Measurements from ENCODE around the gene ARPIN.

ARPIN gene

GRCh38 chr15:89936051-89936785 is 23.5 kb upstream of the ARPIN start:
- no peaks in the 10 kb centered on the region for H3K4me1 ChIP-seq (ENCODE audit: control insufficient read depth, low read length)
- no peaks in the 10 kb centered on the region for H4K20me1 ChIP-seq (ENCODE audit: control insufficient read depth, insufficient read depth, low read depth, low read length)
- no peaks in the 10 kb centered on the region for H3K9me3 ChIP-seq (ENCODE audit: control insufficient read depth, insufficient read depth, low read length)
- no peaks in the 10 kb centered on the region for H3F3A ChIP-seq (ENCODE audit: control insufficient read depth, insufficient read depth)
- no peak for TF ChIP-seq EZH2phosphoT487 (IDR thresholded peaks at IDR 0.05; ENCODE audit: borderline replicate concordance, low read length)
- no peak for TF ChIP-seq CTCF (IDR thresholded peaks at IDR 0.05; ENCODE audit: low read depth, low read length, poor library complexity, severe bottlenecking)
- no peak overlapping the region for H3K4me3 ChIP-seq (ENCODE audit: low read length)
- H3K27ac ChIP-seq (ENCODE audit: low read depth, low read length), result no peak overlapping the region
- H3K36me3 ChIP-seq (ENCODE audit: control insufficient read depth, low read length), result no peaks in the 10 kb centered on the region
- no peaks in the 10 kb centered on the region for H3K9me2 ChIP-seq (replicated peaks; ENCODE audit: control insufficient read depth, low read length)
- H3K27me3 ChIP-seq (ENCODE audit: control insufficient read depth, low read length), result peaks cover 21% of the 10 kb centered on the region
- no peaks in the 10 kb centered on the region for H3K79me2 ChIP-seq (ENCODE audit: control insufficient read depth, low read length)
- no peak overlapping the region for H3K4me2 ChIP-seq (ENCODE audit: low read length)

GRCh38 chr15:89932880-89933279 is 20.1 kb upstream of the ARPIN start:
- Histone ChIP-seq H3K79me2 (ENCODE audit: control insufficient read depth, low read length) (no peaks in the 10 kb centered on the region), H3K9me2 (replicated peaks; ENCODE audit: control insufficient read depth, low read length) (no peaks in the 10 kb centered on the region), H4K20me1 (ENCODE audit: control insufficient read depth, insufficient read depth, low read depth, low read length) (no peaks in the 10 kb centered on the region), H3F3A (ENCODE audit: control insufficient read depth, insufficient read depth) (no peaks in the 10 kb centered on the region), H3K4me3 (ENCODE audit: low read length) (no peak overlapping the region), H3K4me1 (ENCODE audit: control insufficient read depth, low read length) (no peaks in the 10 kb centered on the region), H3K27ac (ENCODE audit: low read depth, low read length) (no peak overlapping the region), H3K4me2 (ENCODE audit: low read length) (no peak overlapping the region), H3K27me3 (ENCODE audit: control insufficient read depth, low read length) (peaks cover 18% of the 10 kb centered on the region), H3K36me3 (ENCODE audit: control insufficient read depth, low read length) (no peaks in the 10 kb centered on the region), H3K9me3 (ENCODE audit: control insufficient read depth, insufficient read depth, low read length) (no peaks in the 10 kb centered on the region)
- no peak for TF ChIP-seq EZH2phosphoT487 (IDR thresholded peaks at IDR 0.05; ENCODE audit: borderline replicate concordance, low read length)
- no peak for TF ChIP-seq CTCF (IDR thresholded peaks at IDR 0.05; ENCODE audit: low read depth, low read length, poor library complexity, severe bottlenecking)

- H3K4me1 ChIP-seq (ENCODE audit: control insufficient read depth, low read length), result no peaks in the 10 kb centered on the region
- TF ChIP-seq EZH2phosphoT487 (IDR thresholded peaks at IDR 0.05; ENCODE audit: borderline replicate concordance, low read length), result no peak
- no peak for TF ChIP-seq CTCF (IDR thresholded peaks at IDR 0.05; ENCODE audit: low read depth, low read length, poor library complexity, severe bottlenecking)
- H3K4me2 ChIP-seq (ENCODE audit: low read length), result no peak overlapping the region
- no peaks in the 10 kb centered on the region for H3F3A ChIP-seq (ENCODE audit: control insufficient read depth, insufficient read depth)
- no peaks in the 10 kb centered on the region for H3K9me3 ChIP-seq (ENCODE audit: control insufficient read depth, insufficient read depth, low read length)
- H3K27me3 ChIP-seq (ENCODE audit: control insufficient read depth, low read length), result peaks cover 11% of the 10 kb centered on the region
- H3K27ac ChIP-seq (ENCODE audit: low read depth, low read length), result no peak overlapping the region
- H3K9me2 ChIP-seq (replicated peaks; ENCODE audit: control insufficient read depth, low read length), result no peaks in the 10 kb centered on the region
- no peaks in the 10 kb centered on the region for H3K79me2 ChIP-seq (ENCODE audit: control insufficient read depth, low read length)
- no peaks in the 10 kb centered on the region for H4K20me1 ChIP-seq (ENCODE audit: control insufficient read depth, insufficient read depth, low read depth, low read length)
- H3K36me3 ChIP-seq (ENCODE audit: control insufficient read depth, low read length), result no peaks in the 10 kb centered on the region
- no peak overlapping the region for H3K4me3 ChIP-seq (ENCODE audit: low read length)
Measured at GRCh38 chr15:89928421-89928820, 15.7 kb upstream of the ARPIN start.
